Mesenchymal stem cell (in vitro differentiated cells and primary cell): ENCODE data around the gene STXBP4.

Source experiments
- DNase-seq: peaks from one replicate; pipeline ENCODE4 v3.0.0-alpha.2; 2013
- H2AFZ ChIP-seq: one replicate; pipeline ENCODE4 v1.6.1; 2013; ENCODE audit warnings: low read depth, mild to moderate bottlenecking, control low read depth, inconsistent platforms, low read length, moderate library complexity
- H2AK5ac ChIP-seq: 2 replicates; pipeline ENCODE4 v1.6.1; 2013; ENCODE audit warnings: low read length, moderate library complexity, mild to moderate bottlenecking, inconsistent platforms; ENCODE audit not compliant: severe bottlenecking
- H2BK120ac ChIP-seq: one replicate; pipeline ENCODE4 v1.6.1; 2013; ENCODE audit warnings: low read depth, mild to moderate bottlenecking, inconsistent platforms, low read length, moderate library complexity
- H2BK12ac ChIP-seq, 2 experiments: one replicate each; pipeline ENCODE4 v1.6.1; 2013; ENCODE audit warnings: inconsistent platforms in 2 of 2, low read length in 2 of 2, mild to moderate bottlenecking in 2 of 2, moderate library complexity in 2 of 2, control low read depth in 1 of 2
- H2BK15ac ChIP-seq: one replicate; pipeline ENCODE4 v1.6.1; 2013; ENCODE audit warnings: mild to moderate bottlenecking, low read depth, inconsistent platforms; ENCODE audit not compliant: poor library complexity, severe bottlenecking
- H2BK5ac ChIP-seq: 2 replicates; pipeline ENCODE4 v1.6.1; 2013; ENCODE audit warnings: low read depth, mild to moderate bottlenecking, low read length, control low read depth, inconsistent platforms; ENCODE audit not compliant: poor library complexity, severe bottlenecking
- H3K14ac ChIP-seq, 2 experiments: one replicate each; pipeline ENCODE4 v1.6.1; 2013; ENCODE audit warnings: inconsistent platforms in 2 of 2, low read length in 2 of 2, control low read depth in 1 of 2, mild to moderate bottlenecking in 1 of 2, moderate library complexity in 1 of 2
- H3K18ac ChIP-seq, 2 experiments: one replicate each; pipeline ENCODE4 v1.6.1; 2013; ENCODE audit warnings: inconsistent platforms in 2 of 2, low read length in 2 of 2, control low read depth in 1 of 2, low read depth in 1 of 2, mild to moderate bottlenecking in 1 of 2
- H3K23ac ChIP-seq, 2 experiments: one replicate each; pipeline ENCODE4 v1.6.1; 2013; ENCODE audit warnings: inconsistent platforms in 2 of 2, low read length in 2 of 2, mild to moderate bottlenecking in 2 of 2, moderate library complexity in 2 of 2, control low read depth in 1 of 2
- H3K27ac ChIP-seq: 2 replicates; pipeline ENCODE4 v1.5.1; 2013; ENCODE audit warnings: mild to moderate bottlenecking, moderate library complexity, low read length, control low read depth, inconsistent platforms; ENCODE audit not compliant: poor library complexity, severe bottlenecking
- H3K27me3 ChIP-seq, 2 experiments: 2 replicates each; pipeline versions ENCODE4 v1.6.1 to v1.7.0; 2013; ENCODE audit warnings: low read length in 2 of 2, mild to moderate bottlenecking in 2 of 2, moderate library complexity in 2 of 2, control low read depth in 1 of 2, inconsistent platforms in 1 of 2; ENCODE audit not compliant: control insufficient read depth in 1 of 2, insufficient read depth in 1 of 2
- H3K36me3 ChIP-seq, 2 experiments: 2 replicates each; pipeline versions ENCODE4 v1.6.1 to v1.7.0; 2013; ENCODE audit warnings: low read length in 2 of 2, control low read depth in 1 of 2, inconsistent platforms in 1 of 2, low read depth in 1 of 2, mild to moderate bottlenecking in 1 of 2; ENCODE audit not compliant: insufficient read depth in 2 of 2, control insufficient read depth in 1 of 2
- H3K4ac ChIP-seq, 2 experiments: one replicate each; pipeline ENCODE4 v1.6.1; 2013; ENCODE audit warnings: inconsistent platforms in 2 of 2, low read length in 2 of 2, mild to moderate bottlenecking in 2 of 2, moderate library complexity in 2 of 2, control low read depth in 1 of 2, low read depth in 1 of 2
- H3K4me1 ChIP-seq: 2 replicates; pipeline ENCODE4 v1.6.1; 2013; ENCODE audit warnings: low read depth, low read length, control low read depth; ENCODE audit not compliant: control insufficient read depth, insufficient read depth
- H3K4me2 ChIP-seq: 2 replicates; pipeline ENCODE4 v1.6.1; 2013; ENCODE audit warnings: low read length, mild to moderate bottlenecking, inconsistent platforms; ENCODE audit not compliant: poor library complexity, severe bottlenecking
- H3K4me3 ChIP-seq, 2 experiments: 2 replicates each; pipeline versions ENCODE4 v1.5.1 to v1.7.0; 2013; ENCODE audit warnings: low read length in 2 of 2, mild to moderate bottlenecking in 2 of 2, control low read depth in 1 of 2, low read depth in 1 of 2; ENCODE audit not compliant: insufficient read depth in 1 of 2
- H3K79me1 ChIP-seq: replicated peaks from 2 replicates; pipeline ENCODE4 v1.6.1; 2013; ENCODE audit warnings: mild to moderate bottlenecking, control low read depth, low read length, inconsistent platforms; ENCODE audit not compliant: poor library complexity, severe bottlenecking
- H3K9ac ChIP-seq: 2 replicates; pipeline ENCODE4 v1.7.0; 2013; ENCODE audit warnings: mild to moderate bottlenecking, low read length, moderate library complexity
- H3K9me3 ChIP-seq: 2 replicates; pipeline ENCODE4 v1.7.0; 2013; ENCODE audit warnings: mild to moderate bottlenecking, low read length; ENCODE audit not compliant: control insufficient read depth
- H4K8ac ChIP-seq: one replicate; pipeline ENCODE4 v1.6.1; 2013; ENCODE audit warnings: inconsistent platforms, mild to moderate bottlenecking, low read length, moderate library complexity
- H4K91ac ChIP-seq: one replicate; pipeline ENCODE4 v1.6.1; 2013; ENCODE audit warnings: mild to moderate bottlenecking, low read length, inconsistent platforms
- WGBS: methylation state at CpG from one replicate; pipeline ENCODE4 v1.1.7; 2013; ENCODE audit warnings: mixed read lengths; 5-methylcytosine and 5-hydroxymethylcytosine counted together

The STXBP4 gene

DNA sequence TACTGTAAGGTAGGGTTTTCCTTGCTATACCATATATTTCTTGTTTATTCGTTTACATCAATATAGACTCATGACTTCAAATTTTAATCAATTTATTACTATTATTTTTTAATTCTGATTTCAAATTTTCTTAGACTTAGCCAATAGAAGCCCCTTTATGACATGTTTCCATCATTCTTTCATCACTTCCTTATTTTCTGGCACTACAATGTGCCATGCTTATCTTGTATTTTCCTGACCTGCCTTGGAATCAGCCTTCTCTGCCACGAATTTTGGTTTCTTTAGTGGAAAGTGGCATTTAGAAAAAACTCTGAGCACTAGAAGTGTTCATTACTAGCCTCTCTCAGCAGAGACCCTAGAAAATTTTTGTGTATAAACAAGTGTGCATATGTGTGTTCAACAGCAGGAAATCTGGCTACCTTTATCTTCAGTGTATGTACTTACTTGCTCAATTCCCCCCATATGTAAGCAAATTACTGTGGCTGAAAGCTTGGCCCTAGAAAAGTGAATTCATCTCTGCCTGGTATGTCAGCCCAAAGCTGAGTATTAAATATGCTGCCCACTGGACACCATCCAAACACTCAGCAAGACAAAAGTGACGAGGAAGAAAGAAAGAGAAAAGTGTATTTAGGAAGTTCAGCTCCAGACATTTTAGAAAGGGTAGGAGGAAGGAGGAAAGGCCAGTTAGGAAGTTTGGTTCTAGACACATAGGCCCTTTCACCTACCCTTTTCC is 4.0 kb downstream of the STXBP4 start:
- DNase-seq: no peak
- Histone ChIP-seq H3K27me3 (no peaks in the 10 kb centered on the region), H3K4me3 (no peak overlapping the region), H3K79me1 (peaks cover 22% of the 10 kb centered on the region), H3K9ac (no peak overlapping the region), H3K14ac (no peak overlapping the region), H4K8ac (no peak overlapping the region), H3K4me1 (no peaks in the 10 kb centered on the region), H2BK15ac (no peak overlapping the region), H2AK5ac (no peak overlapping the region), H3K4me2 (no peak overlapping the region), H2BK120ac (no peak overlapping the region), H2BK12ac (no peak overlapping the region), H3K4ac (no peak overlapping the region), H2BK5ac (no peak overlapping the region), H3K23ac (no peak overlapping the region), H3K9me3 (no peaks in the 10 kb centered on the region), H4K91ac (no peak overlapping the region), H3K36me3 (no peaks in the 10 kb centered on the region), H3K18ac (no peak overlapping the region), H2AFZ (no peak overlapping the region), H3K27ac (no peak overlapping the region)
- 94% methylated on average over 2 of the region's 3 CpGs for WGBS

DNA sequence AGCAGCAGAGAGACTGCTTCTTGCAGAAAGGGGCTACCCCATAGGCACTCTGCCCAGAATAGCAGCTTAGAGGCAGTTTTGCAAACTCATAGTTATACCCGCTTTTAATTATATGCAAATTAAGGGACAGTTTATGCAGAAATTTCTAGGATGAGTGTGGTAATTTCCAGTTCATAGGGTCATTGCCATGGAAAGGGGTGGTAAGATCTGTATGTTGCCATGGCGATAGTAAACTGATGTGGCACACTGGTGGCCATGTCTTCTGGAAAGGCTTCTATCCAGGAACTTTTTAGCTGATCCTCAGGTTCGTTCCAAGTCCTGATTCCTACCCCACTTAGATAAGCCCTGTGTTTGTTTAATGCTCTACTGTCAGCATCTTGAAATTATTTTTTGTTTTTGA is 6.2 kb downstream of the STXBP4 start:
- Histone ChIP-seq H2BK120ac (no peak overlapping the region), H2BK15ac (no peak overlapping the region), H3K4me2 (no peak overlapping the region), H3K4me1 (no peaks in the 10 kb centered on the region), H3K23ac (no peak overlapping the region), H3K14ac (no peak overlapping the region), H4K8ac (no peak overlapping the region), H3K18ac (no peak overlapping the region), H3K36me3 (no peaks in the 10 kb centered on the region), H3K27me3 (no peaks in the 10 kb centered on the region), H3K79me1 (peaks cover 23% of the 10 kb centered on the region), H3K9me3 (no peaks in the 10 kb centered on the region), H2BK5ac (no peak overlapping the region), H4K91ac (no peak overlapping the region), H3K4ac (no peak overlapping the region), H3K27ac (no peak overlapping the region), H2AFZ (no peak overlapping the region), H2BK12ac (no peak overlapping the region), H3K9ac (no peak overlapping the region), H2AK5ac (no peak overlapping the region), H3K4me3 (no peak overlapping the region)
- no peak for DNase-seq
- 92% methylated on average over 3 of the region's 3 CpGs for WGBS

DNA sequence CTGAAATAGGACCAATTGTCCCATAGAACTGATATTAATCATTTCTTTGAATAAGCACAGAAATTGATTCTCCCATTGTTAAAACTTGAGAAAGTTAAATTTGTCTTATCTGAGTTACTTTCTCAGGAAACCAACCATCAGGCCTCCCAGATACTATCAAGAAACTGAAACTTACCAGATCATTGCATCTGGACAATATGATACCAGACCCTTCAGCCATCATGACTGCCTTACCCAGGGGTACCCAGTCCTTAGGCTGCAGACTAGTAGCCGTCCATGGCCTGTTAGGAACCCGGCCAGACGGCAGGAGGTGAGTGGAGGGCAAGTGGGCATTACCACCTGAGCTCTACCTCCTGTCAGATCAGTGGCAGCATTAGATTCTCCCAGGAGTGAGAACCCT is 7.8 kb downstream of the STXBP4 start:
- WGBS: 93% methylated on average over 3 of the region's 3 CpGs
- H3K79me1 ChIP-seq: peaks cover 29% of the 10 kb centered on the region

DNA sequence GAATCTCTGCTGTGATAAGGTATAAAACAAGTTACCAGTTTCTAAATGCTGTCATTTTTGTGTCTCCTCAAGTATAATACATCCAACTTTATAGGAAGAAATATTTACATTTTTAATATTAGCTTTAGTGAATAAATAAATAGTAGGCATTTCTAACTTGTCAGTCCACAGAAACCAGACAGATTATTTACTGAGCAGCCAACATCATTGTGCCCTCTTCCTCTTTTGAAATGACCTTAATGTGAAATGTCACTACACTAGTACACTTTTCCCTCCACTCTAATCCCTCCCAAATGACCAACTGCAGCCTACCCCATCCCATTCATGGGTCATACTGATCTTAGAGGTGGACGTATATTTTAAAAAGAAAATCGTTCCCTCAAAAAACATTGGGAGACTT is 9.2 kb downstream of the STXBP4 start:
- 100% methylated on average over 2 of the region's 2 CpGs for WGBS

More for the DNA sequence above, 7.8 kb downstream of the STXBP4 start:
- no peak overlapping the region for H3K27ac ChIP-seq
- no peak overlapping the region for H3K14ac ChIP-seq
- H3K27me3 ChIP-seq: no peaks in the 10 kb centered on the region
- H3K4me3 ChIP-seq: no peak overlapping the region
- H2BK5ac ChIP-seq: no peak overlapping the region
- no peak overlapping the region for H2BK120ac ChIP-seq
- no peak overlapping the region for H3K4ac ChIP-seq
- no peak overlapping the region for H3K18ac ChIP-seq
- no peak overlapping the region for H2AK5ac ChIP-seq
- no peak overlapping the region for H2BK12ac ChIP-seq
- no peak for DNase-seq
- no peak overlapping the region for H2AFZ ChIP-seq
- H3K4me2 ChIP-seq: no peak overlapping the region
- no peak overlapping the region for H4K8ac ChIP-seq
- H3K23ac ChIP-seq: no peak overlapping the region
- H3K9me3 ChIP-seq: peaks cover 7% of the 10 kb centered on the region
- H3K36me3 ChIP-seq: no peaks in the 10 kb centered on the region
- no peak overlapping the region for H4K91ac ChIP-seq
- H3K9ac ChIP-seq: no peak overlapping the region
- H3K4me1 ChIP-seq: no peaks in the 10 kb centered on the region
- H2BK15ac ChIP-seq: no peak overlapping the region

More for the DNA sequence above, 9.2 kb downstream of the STXBP4 start:
- H3K4me3 ChIP-seq: no peak overlapping the region
- no peak overlapping the region for H2AK5ac ChIP-seq
- peaks cover 7% of the 10 kb centered on the region for H3K9me3 ChIP-seq
- H3K4me1 ChIP-seq: no peaks in the 10 kb centered on the region
- no peak overlapping the region for H4K8ac ChIP-seq
- H3K27me3 ChIP-seq: no peaks in the 10 kb centered on the region
- no peak overlapping the region for H3K23ac ChIP-seq
- DNase-seq: no peak
- H3K36me3 ChIP-seq: no peaks in the 10 kb centered on the region
- no peak overlapping the region for H3K4me2 ChIP-seq
- no peak overlapping the region for H3K4ac ChIP-seq
- H2AFZ ChIP-seq: no peak overlapping the region
- no peak overlapping the region for H2BK5ac ChIP-seq
- no peak overlapping the region for H3K18ac ChIP-seq
- no peak overlapping the region for H3K9ac ChIP-seq
- no peak overlapping the region for H3K14ac ChIP-seq
- no peak overlapping the region for H2BK120ac ChIP-seq
- H2BK15ac ChIP-seq: no peak overlapping the region
- H2BK12ac ChIP-seq: no peak overlapping the region
- H3K79me1 ChIP-seq: peaks cover 25% of the 10 kb centered on the region
- H4K91ac ChIP-seq: no peak overlapping the region
- no peak overlapping the region for H3K27ac ChIP-seq
